Measurements from ENCODE around the gene TBC1D14.

Gene TBC1D14

DNA sequence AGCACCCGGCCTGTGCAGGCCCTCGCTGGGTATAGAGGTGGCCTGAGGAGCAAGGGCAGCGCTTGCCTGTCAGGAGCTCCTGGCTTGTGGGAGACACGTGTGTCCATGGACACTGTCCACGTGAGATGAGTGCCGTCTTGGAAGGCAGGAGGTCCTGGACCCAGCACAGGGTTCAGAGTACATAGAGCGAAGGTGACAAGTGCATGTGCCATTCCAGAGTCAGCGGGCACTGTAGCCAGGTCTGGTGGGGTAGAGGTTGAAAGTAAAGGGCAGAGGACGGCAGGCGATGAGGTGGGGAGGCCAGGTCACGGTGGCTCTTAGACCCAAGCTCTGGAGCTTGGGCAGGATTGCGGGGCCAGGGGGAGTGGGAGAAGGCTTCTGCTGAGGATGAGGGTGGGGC lies 105.2 kb downstream of the TBC1D14 start:
- H3K27me3 ChIP-seq (ENCODE audit: control insufficient read depth, insufficient read depth, low read length), result no peaks in the 10 kb centered on the region
- H3K36me3 ChIP-seq (ENCODE audit: control insufficient read depth, insufficient read depth, low read length), result peaks cover 44% of the 10 kb centered on the region
- H3K27ac ChIP-seq (ENCODE audit: low read depth, low read length), result no peak overlapping the region
- no peak overlapping the region for H3K4me3 ChIP-seq (ENCODE audit: low read length)
- no peak overlapping the region for H3K9ac ChIP-seq (ENCODE audit: low read length)
- H3K4me1 ChIP-seq (ENCODE audit: control insufficient read depth, insufficient read depth, low read length), result no peaks in the 10 kb centered on the region

DNA sequence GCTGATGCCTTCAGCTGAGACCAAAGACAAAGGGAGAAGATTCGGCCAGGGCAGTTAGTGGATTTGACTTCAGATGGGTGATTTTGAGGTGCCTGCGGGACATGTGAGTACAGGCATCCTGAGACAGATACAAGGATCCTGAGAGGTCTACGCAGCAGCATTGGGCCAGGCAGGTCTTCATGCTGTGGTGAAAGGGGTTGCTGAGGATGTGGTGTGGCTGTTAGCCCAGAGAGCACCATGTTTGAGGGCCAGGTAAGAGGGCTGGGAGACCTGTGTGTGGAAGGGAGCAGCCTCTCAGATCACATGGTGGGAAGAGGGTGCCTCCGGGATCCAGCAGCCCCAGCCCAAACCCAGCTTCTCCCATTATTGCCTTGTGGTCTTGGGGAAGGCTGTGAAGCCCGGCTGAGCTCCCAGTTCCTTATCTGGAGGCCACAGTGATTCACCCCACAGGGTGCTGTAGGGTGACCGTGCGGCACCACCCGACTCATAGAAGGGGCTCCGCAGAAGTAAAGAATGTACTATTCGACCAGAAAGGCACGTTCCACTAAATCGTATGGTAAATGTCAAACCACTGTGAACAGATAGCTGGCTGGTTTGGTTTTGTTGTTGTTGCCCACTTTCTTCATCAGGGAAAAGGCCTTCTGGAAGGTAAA lies 105.9 kb downstream of the TBC1D14 start:
- no peak overlapping the region for H3K4me3 ChIP-seq (ENCODE audit: low read length)
- H3K36me3 ChIP-seq (ENCODE audit: control insufficient read depth, insufficient read depth, low read length), result peaks cover 40% of the 10 kb centered on the region
- no peak overlapping the region for H3K27ac ChIP-seq (ENCODE audit: low read depth, low read length)
- H3K9ac ChIP-seq (ENCODE audit: low read length), result no peak overlapping the region
- no peaks in the 10 kb centered on the region for H3K4me1 ChIP-seq (ENCODE audit: control insufficient read depth, insufficient read depth, low read length)
- H3K27me3 ChIP-seq (ENCODE audit: control insufficient read depth, insufficient read depth, low read length), result no peaks in the 10 kb centered on the region

DNA sequence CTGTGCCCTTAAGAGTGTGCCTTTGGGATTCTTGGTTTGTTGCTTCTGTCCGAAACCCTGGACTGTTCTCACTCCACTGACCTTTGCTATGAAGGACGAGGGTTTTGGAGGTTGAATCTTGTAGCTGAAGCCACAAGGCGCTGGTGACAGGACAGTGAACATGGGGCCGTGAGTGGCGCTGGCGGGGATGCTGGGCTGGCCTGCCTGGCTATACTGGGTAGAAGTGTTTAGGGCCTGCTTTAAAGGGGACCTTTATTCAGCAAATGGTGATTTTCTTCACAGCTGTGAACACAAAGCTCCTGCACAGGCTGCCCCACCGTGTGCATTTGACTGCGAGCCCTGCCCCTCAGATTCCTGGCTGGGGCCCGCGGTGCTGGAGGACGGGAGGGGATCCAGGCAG lies 106.5 kb downstream of the TBC1D14 start:
- no peak overlapping the region for H3K9ac ChIP-seq (ENCODE audit: low read length)
- H3K27ac ChIP-seq (ENCODE audit: low read depth, low read length), result no peak overlapping the region
- H3K36me3 ChIP-seq (ENCODE audit: control insufficient read depth, insufficient read depth, low read length), result peaks cover 38% of the 10 kb centered on the region

DNA sequence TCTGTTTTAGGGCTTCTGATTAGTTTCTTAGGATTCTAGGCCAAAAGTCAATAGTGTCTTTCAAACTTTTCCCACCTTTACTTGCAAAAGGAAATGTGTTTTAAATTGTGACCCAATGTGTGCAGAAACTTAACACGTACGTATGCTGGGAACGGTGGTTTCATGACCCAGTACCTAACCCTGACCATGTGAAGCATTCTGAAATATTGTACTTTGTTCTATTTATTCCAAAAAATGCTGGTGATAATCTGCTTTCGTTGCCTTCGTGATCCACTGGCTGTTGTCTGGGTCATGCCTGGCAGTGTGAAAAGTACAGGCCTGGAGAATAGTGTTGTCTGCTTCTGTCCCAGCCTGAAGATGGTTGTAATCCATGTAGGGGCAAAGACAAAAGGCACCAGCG lies 106.9 kb downstream of the TBC1D14 start:
- H3K27ac ChIP-seq (ENCODE audit: low read depth, low read length), result no peak overlapping the region
- no peak overlapping the region for H3K9ac ChIP-seq (ENCODE audit: low read length)
- peaks cover 38% of the 10 kb centered on the region for H3K36me3 ChIP-seq (ENCODE audit: control insufficient read depth, insufficient read depth, low read length)
- H3K4me3 ChIP-seq (ENCODE audit: low read length), result no peak overlapping the region
- H3K4me1 ChIP-seq (ENCODE audit: control insufficient read depth, insufficient read depth, low read length), result no peaks in the 10 kb centered on the region
- no peaks in the 10 kb centered on the region for H3K27me3 ChIP-seq (ENCODE audit: control insufficient read depth, insufficient read depth, low read length)

More for the DNA sequence above, 106.5 kb downstream of the TBC1D14 start:
- no peaks in the 10 kb centered on the region for H3K4me1 ChIP-seq (ENCODE audit: control insufficient read depth, insufficient read depth, low read length)
- H3K4me3 ChIP-seq (ENCODE audit: low read length), result no peak overlapping the region
- H3K27me3 ChIP-seq (ENCODE audit: control insufficient read depth, insufficient read depth, low read length), result no peaks in the 10 kb centered on the region

DNA sequence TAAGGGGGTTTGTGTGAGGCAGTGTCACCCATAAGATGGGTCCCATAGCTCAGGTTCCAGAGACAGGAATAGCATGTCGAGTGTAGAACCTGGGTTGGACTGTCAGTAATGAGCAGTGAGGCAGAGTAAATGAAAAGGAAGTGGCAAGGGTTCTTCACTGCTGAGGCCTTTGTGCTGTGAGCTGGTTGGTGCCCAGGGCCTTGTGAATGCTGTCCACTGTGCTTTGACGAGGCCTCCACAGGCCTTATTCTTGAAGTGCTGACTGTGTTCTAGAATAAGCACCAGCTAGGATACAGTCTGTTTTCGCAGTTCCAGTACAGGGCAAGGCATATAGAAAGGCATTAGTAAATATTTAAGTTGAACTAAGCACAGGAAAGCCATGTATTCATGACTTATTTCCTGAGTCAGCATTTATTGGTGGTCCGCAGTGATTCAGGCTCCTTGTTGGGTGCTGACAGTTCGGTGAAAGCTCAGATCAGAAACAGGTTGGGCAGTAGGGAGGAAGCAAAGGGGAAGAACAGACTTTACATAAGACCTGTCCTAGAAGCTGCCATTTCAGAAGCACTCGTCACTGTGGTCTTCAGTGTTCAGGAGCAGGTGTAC lies 107.9 kb downstream of the TBC1D14 start:
- no peaks in the 10 kb centered on the region for H3K4me1 ChIP-seq (ENCODE audit: control insufficient read depth, insufficient read depth, low read length)
- H3K36me3 ChIP-seq (ENCODE audit: control insufficient read depth, insufficient read depth, low read length), result peaks cover 46% of the 10 kb centered on the region
- no peak overlapping the region for H3K9ac ChIP-seq (ENCODE audit: low read length)

DNA sequence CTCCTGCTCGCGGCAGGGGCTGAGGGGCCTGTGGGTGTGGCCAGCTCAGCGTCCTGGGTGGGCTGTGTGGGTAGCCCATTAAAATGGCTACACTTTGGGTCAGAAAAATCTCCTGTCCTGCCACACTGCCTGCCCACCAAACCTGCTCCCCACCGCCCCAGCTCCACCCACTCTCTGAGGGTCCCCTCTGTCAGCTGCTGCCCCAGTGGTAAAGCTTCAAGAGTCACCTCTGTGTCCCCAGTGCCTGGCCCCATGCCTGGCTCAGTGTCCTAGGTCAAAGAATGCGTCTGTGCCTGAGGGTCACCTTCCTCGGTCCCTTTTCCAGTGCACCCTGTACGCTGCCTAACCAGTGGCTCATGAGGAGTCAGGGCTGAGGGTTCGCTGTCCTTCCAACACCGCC lies 108.7 kb downstream of the TBC1D14 start:
- Histone ChIP-seq H3K36me3 (ENCODE audit: control insufficient read depth, insufficient read depth, low read length) (peaks cover 44% of the 10 kb centered on the region), H3K9ac (ENCODE audit: low read length) (no peak overlapping the region), H3K4me1 (ENCODE audit: control insufficient read depth, insufficient read depth, low read length) (no peaks in the 10 kb centered on the region), H3K27ac (ENCODE audit: low read depth, low read length) (no peak overlapping the region), H3K4me3 (ENCODE audit: low read length) (no peak overlapping the region), H3K27me3 (ENCODE audit: control insufficient read depth, insufficient read depth, low read length) (no peaks in the 10 kb centered on the region)

More for the DNA sequence above, 107.9 kb downstream of the TBC1D14 start:
- Histone ChIP-seq H3K4me3 (ENCODE audit: low read length) (no peak overlapping the region), H3K27me3 (ENCODE audit: control insufficient read depth, insufficient read depth, low read length) (no peaks in the 10 kb centered on the region), H3K27ac (ENCODE audit: low read depth, low read length) (no peak overlapping the region)

DNA sequence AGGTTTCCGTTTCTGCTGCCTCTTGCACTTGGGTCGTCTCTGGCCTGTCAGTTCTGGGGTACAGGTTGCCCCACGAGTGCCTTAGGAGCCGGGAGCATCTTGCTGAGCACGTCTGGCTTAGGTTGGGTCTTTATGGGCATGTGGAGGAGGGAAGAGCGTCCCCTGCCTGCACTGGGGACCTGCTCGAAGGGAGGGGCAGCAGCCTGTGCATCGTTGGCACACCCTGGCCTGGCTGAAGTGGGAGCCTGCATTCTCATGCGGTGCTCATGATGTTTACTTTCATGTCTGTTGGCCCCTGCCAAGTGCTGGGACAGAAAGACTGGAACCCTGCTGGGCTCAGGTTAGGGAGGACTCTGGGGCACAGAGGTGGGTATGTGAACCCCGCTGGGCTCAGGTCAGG lies 109.7 kb downstream of the TBC1D14 start:
- Histone ChIP-seq H3K4me1 (ENCODE audit: control insufficient read depth, insufficient read depth, low read length) (no peaks in the 10 kb centered on the region), H3K36me3 (ENCODE audit: control insufficient read depth, insufficient read depth, low read length) (peaks cover 46% of the 10 kb centered on the region), H3K27me3 (ENCODE audit: control insufficient read depth, insufficient read depth, low read length) (no peaks in the 10 kb centered on the region)

DNA sequence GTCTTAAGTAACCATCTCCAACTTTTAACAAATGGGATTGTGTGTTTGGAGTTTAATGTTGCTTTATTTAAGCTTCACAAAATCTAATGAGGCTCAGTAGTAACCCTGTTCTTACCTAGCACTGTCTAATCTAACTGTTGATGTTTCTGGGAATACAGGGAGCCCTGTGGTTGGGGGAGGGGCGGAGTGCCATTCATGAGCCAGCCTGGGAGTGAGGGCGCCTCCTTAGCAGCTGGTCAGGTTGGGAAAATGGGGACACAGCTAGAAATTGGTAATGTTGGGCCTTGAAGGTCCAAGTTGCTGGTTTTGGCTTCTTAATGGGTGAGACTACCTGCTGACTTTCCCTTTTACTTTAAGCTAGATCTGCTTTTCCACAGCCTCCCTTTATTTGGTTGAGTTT lies 110.7 kb downstream of the TBC1D14 start:
- Histone ChIP-seq H3K4me3 (ENCODE audit: low read length) (no peak overlapping the region), H3K36me3 (ENCODE audit: control insufficient read depth, insufficient read depth, low read length) (peaks cover 40% of the 10 kb centered on the region), H3K27ac (ENCODE audit: low read depth, low read length) (no peak overlapping the region), H3K27me3 (ENCODE audit: control insufficient read depth, insufficient read depth, low read length) (no peaks in the 10 kb centered on the region), H3K9ac (ENCODE audit: low read length) (no peak overlapping the region), H3K4me1 (ENCODE audit: control insufficient read depth, insufficient read depth, low read length) (no peaks in the 10 kb centered on the region)

More for the DNA sequence above, 109.7 kb downstream of the TBC1D14 start:
- Histone ChIP-seq H3K27ac (ENCODE audit: low read depth, low read length) (no peak overlapping the region), H3K9ac (ENCODE audit: low read length) (no peak overlapping the region), H3K4me3 (ENCODE audit: low read length) (no peak overlapping the region)

DNA sequence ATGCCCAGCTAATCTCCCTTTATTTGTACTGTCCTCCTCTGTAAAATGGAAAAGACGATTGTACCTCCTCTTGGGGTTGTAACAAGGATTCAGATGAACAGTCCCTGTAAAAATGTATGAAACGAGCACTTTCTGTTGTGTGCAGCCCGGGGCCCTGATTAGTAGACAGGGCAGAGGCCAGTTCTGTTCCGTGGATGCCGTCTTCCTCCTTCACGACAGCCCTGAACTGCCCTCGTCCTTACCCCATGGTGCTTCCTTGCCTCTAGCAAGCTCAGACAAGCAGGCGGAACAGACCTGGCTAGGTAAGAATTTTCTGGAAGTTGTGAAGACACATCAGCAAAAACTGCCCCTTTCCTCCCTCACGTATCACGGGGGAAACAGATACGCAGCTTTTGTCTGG lies 111.2 kb downstream of the TBC1D14 start:
- Histone ChIP-seq H3K4me3 (ENCODE audit: low read length) (no peak overlapping the region), H3K27me3 (ENCODE audit: control insufficient read depth, insufficient read depth, low read length) (no peaks in the 10 kb centered on the region), H3K9ac (ENCODE audit: low read length) (no peak overlapping the region), H3K4me1 (ENCODE audit: control insufficient read depth, insufficient read depth, low read length) (no peaks in the 10 kb centered on the region), H3K36me3 (ENCODE audit: control insufficient read depth, insufficient read depth, low read length) (peaks cover 35% of the 10 kb centered on the region), H3K27ac (ENCODE audit: low read depth, low read length) (no peak overlapping the region)

DNA sequence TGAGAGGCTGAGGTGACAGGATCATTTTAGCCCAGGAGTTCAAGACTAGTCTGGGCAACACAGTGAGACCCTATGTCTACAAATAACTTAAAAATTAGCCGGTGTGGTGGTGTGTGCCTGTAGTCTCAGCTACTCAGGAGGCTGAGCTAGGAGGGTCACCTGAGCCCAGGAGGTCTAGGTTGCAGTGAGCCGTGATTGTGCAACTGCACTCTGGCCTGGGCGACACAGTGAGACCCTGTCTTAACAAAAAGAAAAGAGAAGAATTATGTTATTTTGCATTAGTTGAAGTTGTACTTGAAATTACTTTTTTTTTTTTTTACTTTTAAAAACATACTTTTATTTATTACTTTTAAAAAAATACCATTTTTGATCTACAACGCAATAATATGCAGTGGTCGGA lies 111.7 kb downstream of the TBC1D14 start:
- Histone ChIP-seq H3K9ac (ENCODE audit: low read length) (no peak overlapping the region), H3K36me3 (ENCODE audit: control insufficient read depth, insufficient read depth, low read length) (peaks cover 32% of the 10 kb centered on the region)

DNA sequence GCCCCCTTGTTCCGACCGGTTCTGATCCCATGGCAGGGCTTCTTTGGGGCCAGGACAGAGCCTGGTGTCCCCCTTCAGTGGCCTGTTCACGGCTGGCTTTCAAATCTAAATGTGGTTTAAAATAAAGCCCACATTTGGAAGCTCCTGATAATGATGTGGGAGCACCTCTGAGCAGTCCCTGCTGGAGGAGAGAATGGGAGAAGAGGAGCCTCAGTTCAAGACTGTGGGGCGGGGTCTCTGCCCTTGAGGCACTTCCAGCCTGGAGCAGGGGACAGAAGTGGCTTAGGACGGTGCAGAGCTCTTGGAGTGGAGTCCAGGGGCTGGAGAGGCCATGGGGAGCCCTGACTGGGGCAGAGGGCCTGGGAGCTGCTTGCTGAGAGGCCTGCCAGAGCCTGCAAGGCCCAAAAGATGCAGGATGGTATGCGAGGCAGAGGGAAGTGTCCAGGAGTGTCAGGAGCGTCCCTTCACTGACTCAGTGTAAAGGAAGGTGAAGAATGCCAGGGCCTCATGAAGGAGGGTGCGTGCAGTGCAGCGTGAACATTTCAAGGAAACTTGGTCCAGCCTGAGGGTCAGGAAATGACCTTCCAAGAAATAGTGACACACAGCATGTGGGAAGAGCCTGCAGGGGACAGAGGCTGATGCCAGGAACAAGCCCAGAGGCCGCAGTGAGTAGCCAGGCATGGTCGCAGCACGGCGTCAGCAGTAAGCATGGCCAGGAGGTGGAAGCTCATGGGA lies 112.5 kb downstream of the TBC1D14 start:
- Histone ChIP-seq H3K4me1 (ENCODE audit: control insufficient read depth, insufficient read depth, low read length) (no peaks in the 10 kb centered on the region), H3K36me3 (ENCODE audit: control insufficient read depth, insufficient read depth, low read length) (peaks cover 27% of the 10 kb centered on the region), H3K27ac (ENCODE audit: low read depth, low read length) (no peak overlapping the region), H3K27me3 (ENCODE audit: control insufficient read depth, insufficient read depth, low read length) (no peaks in the 10 kb centered on the region), H3K4me3 (ENCODE audit: low read length) (no peak overlapping the region), H3K9ac (ENCODE audit: low read length) (no peak overlapping the region)

More for the DNA sequence above, 111.7 kb downstream of the TBC1D14 start:
- Histone ChIP-seq H3K27ac (ENCODE audit: low read depth, low read length) (no peak overlapping the region), H3K4me1 (ENCODE audit: control insufficient read depth, insufficient read depth, low read length) (no peaks in the 10 kb centered on the region), H3K4me3 (ENCODE audit: low read length) (no peak overlapping the region), H3K27me3 (ENCODE audit: control insufficient read depth, insufficient read depth, low read length) (no peaks in the 10 kb centered on the region)

DNA sequence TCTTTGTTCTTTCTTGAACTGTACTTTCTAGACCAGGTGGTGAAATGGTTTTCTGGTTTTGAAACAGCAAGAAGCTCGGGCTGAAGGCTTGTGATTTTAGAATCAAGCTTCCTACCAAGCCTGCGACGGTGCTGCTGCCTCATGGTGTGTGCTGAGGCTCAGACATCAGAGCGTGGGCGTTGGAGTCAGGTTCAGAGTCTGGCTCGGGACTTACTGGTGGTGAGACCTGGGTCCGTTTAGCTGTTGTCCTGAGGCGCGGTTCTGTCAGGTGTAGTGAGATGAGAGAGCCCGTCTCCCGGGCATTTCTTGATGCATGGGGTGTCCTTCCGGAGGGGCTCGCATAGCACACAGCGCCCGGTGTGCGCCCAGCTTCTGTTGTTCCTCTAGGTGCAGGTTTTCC lies 113.9 kb downstream of the TBC1D14 start:
- Histone ChIP-seq H3K4me1 (ENCODE audit: control insufficient read depth, insufficient read depth, low read length) (no peaks in the 10 kb centered on the region), H3K4me3 (ENCODE audit: low read length) (no peak overlapping the region), H3K36me3 (ENCODE audit: control insufficient read depth, insufficient read depth, low read length) (peaks cover 20% of the 10 kb centered on the region), H3K27me3 (ENCODE audit: control insufficient read depth, insufficient read depth, low read length) (no peaks in the 10 kb centered on the region), H3K27ac (ENCODE audit: low read depth, low read length) (no peak overlapping the region), H3K9ac (ENCODE audit: low read length) (no peak overlapping the region)

All from rectal smooth muscle tissue (tissue), 1 donor.